Activated CD8-positive, alpha-beta memory T cell treated with anti-CD3 and anti-CD28 coated beads for 1 hour (primary cell): Measurements from ENCODE around the gene PER2.
A peak's percentile ranks its signal among the peaks of the same experiment; 100 is the strongest.
"Not testable (repeated sequence)": the region's sequence is repeated elsewhere in the genome, so short reads cannot be mapped to it uniquely, and the experiment has no call there.

Experiments
- DNase-seq, 2 donors: peaks; one replicate each; pipeline ENCODE4 v3.0.0-alpha.2; 2020; ENCODE audit warnings: low read depth in 1 of 2; ENCODE audit errors: extremely low read depth in 1 of 2

The PER2 gene

DNA sequence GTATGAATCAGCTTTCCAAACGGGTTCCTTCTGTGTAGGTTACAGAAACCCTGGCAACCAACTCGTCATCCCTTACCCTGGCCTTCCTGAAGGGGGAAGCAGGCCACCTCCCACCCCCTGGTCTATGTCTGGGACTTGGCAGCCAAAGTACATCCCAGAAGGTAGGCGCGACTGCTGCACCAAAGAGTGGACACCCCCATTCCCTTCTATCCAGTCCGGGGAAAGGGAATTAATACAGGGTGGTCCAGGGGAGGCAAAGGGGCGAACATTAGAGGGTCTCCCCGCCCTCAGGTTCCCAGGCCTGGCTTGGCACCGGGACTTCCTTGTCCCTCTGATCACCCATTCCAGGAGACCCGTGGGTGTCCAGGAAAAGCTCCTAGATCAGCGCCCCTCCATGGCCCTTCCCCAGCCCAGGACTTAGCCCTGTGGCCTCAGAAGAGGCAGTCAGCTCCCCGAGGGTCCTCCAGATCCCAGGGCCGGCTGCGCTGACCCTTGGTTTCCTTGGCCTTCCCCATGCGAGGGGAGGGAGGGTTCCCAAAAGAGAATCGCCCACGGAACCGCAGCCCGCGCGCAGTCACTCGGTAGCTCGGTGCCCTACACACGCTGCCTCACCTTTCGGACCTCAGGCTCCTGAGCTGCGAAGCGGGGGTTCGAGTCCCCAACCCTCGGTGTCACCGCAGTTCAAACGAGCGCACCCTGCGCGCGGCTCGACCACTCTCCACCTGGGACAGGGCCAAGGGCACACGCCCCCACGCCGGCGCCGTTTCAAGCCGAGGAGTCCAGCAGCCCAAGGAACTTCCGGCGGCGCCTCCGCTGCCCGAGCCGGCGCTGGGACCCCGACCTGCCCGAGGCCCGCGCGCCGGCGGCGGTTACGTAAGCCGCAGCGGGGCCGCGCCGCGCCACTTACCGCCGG lies at the start of gene PER2:
TSS of gene PER2 (minus strand) at position 874 of the 913 bp plus-strand sequence. CDS start 10,674 bp downstream, outside the sequence.
- no peak for DNase-seq

GRCh38 chr2:238337846-238338245 lies 49.4 kb upstream of the PER2 start:
- DNase-seq = no peak

DNA sequence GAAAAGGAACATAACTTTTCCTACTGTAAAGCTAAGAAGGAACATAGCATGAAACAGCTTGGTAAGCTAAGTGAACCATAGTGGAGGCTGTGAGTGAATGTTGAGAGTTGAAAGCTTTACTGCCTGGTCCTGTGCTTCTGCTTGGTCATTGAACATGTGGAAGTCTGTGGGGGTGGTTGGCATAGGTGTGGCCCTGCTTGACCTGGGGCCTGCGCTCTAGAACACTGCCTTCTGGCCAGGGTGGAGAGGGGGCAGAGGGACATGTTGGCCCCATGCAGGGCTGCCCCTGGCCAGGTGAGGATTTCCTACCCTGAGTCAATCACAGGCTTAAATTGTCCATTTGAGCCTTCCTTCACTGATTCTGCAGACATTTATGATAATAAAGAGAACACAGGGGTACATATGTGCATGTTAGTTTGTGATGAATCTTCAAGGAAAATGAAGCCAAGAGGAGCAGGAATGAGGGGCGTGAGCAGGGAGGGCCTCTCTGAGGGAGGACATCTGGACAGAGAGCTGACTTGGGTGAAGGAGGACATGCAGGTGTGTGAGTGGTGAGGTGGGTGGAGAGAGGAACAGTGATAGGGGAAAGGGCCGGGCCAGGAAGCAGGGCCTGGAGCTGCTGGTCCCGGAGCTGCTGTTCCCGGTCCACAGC lies 48.5 kb upstream of the PER2 start:
- DNase-seq = no peak

DNA sequence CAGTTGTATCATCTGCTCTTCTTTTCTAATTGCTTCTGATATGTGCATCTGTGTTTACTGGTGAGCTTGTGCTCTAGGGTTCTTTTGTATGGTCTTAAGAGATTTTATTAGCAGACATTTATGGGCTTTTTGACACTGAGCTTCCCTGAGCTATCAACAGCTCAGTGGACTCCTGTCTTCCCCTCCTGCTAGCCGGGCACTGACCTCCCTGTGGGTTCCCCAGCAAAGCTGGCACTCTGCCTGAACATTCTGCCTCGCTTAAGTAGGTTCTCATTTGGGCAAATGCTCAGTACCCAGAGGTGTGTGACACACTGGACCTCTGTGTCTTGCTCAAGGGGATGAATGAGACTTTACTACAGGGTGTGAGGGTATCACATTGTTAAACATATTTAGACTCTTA lies 47.7 kb upstream of the PER2 start:
- DNase-seq = no peak

DNA sequence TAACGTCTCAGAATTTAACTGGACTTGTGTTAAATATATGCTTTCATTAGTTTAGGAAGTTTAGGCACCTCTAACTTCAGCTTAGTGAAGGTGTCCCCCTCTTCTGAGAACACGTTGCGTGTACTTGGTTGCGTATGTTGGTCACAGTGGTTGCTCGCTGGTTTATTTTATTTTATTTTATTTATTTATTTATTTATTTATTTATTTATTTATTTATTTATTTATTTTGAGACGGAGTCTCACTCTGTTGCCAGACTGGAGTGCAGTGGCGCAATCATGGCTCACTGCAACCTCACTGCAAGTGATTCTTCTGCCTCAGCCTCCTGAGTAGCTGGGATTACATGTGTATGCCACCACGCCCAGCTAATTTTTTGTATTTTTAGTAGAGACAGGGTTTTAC lies 47.2 kb upstream of the PER2 start:
- not testable (repeated sequence) for DNase-seq

DNA sequence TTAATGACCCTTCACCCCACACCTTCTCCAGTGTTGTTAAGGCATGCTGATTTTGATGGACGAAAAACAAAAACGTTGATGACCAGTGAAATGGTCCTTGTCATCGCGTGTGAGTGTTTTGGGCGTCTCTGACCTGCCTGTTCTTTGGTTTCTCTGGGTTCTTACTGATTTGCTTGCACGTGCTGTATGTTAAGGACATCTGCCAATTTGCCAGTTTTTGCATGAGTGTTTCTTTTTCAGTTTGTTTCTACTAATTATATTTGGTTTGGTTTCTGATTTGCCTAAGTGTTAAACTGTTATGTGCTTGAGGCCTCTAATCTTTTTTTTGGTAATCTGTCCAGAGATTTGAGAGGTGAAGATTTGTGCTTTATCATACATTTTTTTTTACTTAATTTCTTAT lies 46.5 kb upstream of the PER2 start:
- no peak for DNase-seq

DNA sequence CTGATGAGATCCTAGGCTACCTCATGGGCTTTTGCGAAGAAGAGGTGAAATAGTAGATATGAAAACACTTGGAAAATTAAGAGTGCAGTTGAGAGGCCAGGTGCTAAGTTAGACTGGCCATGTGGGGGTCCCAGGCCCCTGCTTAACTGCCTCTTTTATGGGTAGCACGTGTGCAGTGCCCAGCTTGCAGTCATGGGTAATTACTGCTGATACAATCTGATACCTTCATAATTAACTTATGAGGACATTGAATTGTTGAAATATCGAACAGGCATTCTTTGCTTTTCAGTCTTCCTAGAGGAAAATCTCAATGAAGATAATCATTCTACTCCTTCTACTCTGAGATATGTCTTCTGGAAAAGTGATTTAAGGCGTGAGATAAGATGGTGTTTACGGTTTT lies 43.5 kb upstream of the PER2 start:
- no peak for DNase-seq

DNA sequence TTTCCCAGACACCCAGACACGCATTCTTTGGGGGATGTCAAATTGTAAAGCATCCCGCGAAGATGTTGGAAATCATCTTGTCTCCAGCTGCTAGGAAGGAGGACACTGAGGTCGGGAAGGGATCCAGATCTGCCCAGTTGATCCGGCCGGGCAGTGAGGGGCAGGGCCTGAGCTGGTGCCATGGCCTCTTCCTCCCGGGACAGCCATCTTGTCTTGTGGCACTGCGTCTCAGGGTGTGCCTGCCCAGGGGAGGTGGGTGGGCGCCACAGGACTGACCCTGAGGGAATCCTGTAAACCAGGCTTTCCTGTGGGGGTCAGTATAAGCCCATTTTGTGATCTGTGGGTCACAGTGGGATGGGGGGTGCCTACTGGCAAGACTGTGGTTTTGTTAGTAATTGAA lies 42.0 kb upstream of the PER2 start:
- no peak for DNase-seq

DNA sequence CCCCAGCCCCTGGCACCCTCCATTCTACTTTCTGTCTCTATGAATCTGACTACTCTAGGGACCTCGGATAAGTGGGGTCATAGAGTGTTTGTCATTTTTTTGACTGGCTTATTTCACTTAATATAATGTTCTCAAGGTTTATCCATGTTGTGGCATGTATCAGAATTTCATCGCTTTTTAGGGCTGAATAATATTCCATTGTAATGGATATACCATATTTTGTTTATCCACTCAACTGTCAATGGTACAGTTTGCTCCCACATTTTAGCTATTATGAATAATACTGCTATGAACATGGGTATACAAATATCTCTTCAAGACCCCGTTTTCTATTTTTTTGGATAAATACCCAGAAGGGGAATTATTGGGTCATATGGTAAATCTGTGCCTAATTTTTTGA lies 39.3 kb upstream of the PER2 start:
- no peak for DNase-seq

GRCh38 chr2:238326801-238327365 lies 38.5 kb upstream of the PER2 start:
- DNase-seq = no peak

DNA sequence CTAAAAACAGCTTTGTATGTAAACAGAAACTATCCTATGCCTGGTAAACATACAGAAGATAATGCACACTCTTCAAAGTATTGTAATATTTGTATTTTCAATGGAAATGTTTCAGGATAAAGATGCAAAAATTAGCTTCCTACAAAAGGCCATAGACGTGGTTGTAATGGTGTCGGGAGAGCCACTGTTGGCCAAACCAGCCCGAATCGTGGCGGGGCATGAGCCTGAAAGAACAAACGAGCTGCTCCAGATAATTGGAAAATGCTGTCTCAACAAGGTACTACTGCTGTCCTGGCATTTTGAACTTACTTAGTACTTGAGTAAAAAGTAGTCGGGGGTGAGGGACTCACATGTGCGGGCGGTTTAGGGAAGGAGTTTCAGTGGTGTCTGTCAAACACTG lies 37.3 kb upstream of the PER2 start:
- DNase-seq = no peak

DNA sequence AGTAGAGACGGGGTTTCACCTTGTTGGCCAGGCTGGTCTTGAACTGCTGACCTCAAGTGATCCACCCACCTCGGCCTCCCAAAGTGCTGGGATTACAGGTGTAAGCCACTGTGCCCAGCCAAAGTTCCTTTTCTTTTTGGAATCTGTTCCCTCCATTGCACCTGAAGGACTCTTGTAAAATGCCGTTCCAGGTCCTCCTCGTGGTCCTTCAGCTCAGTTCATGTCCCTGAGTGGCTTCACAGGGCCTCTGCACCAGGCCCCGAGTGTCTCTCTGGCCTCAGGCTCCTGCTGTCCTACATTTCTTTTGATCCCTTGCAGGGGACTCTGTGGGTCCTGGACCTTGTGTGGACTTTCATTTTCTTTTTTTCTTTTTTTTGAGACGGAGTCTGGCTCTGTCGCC lies 35.8 kb upstream of the PER2 start:
- DNase-seq = not testable (repeated sequence)

DNA sequence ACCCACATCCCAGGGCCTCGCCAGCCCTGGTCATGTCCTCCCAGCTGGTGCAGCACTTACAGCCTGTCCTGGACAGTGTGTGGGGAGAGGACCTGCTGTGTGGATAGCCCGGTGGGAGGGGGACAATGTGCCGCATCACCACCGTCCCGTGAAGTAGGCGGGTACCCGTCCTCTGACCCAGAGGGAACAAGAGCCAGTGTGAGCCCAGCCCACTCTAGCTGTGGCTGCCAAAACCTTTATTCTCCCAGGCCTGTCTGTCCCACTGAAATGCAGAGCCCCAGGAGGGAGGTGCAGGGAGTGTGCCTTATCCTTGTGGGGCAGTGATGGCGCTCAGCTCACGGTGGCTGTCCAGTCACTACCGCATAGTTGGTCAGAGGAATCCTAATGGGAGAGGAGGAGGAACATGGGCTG lies 33.6 kb upstream of the PER2 start:
- DNase-seq = no peak

DNA sequence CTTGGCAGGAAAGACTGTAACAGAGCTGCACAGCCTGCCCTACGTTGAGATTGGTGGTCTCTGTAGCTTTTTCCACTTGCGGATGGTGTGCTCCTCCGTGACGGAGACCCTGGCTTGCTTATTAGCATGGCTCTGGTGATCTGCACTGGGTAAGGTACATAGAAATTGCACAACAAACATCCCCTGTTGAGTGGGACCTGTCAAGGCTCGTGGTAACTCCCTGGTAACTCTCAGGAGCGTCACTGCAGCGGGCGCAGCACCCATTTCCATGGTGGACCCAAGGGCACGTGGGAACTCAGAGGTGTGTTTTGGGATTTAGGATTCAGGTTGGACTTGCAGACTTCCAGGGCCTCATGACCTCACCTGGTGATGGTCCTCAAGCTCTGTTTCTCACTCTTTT lies 33.1 kb upstream of the PER2 start:
- no peak for DNase-seq

GRCh38 chr2:238320648-238321281 lies 32.4 kb upstream of the PER2 start:
- peak in 1 of 2 donors; percentile 1 for DNase-seq

DNA sequence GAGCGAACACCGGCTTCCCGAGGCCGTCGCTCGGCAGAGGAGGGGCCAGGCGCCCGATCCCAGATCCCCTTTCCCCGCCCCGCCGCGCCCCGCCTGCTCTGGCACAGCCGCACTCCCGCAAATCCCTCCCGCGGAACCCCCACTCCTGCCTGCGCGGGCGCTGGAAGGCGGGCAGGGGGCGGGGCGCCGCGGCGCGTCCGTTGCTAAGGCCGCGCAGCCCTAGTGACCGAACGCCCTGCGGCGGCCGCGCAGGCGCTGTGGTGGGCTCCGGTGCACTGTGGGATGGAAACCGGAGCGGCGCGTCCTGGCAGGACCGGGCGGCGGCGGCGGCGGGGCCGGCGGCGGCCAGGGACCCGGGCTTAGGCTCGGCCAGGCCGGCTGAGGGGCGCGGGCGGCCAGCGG lies 31.8 kb upstream of the PER2 start, which contains the start of gene TRAF3IP1:
TSS of gene TRAF3IP1 (plus strand) at position 273 of the 402 bp plus-strand sequence. CDS start 145 bp downstream, outside the sequence.
- peak; percentile 45 to 81 for DNase-seq

GRCh38 chr2:238315031-238315595 lies 26.7 kb upstream of the PER2 start:
- no peak for DNase-seq

DNA sequence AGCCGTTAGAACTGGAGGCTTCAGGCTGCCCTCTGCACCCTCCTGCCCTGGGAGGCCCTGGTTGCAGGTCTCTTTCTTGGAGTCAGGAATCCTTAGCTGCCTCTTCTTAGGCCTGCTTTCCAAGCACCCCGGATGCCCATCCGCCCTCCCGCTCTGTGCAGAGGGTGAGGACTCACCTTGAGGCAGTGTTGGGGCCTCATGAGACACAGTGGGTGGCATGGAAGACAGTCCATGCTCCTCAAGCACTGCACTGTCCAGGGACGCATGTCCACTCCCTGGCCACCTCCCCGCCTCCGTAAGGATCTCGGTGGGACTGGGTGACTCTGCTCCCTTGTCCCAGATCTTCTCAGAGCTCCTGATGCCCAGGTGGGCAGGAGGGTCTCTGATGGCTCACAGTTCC lies 26.2 kb upstream of the PER2 start:
- DNase-seq = no peak

DNA sequence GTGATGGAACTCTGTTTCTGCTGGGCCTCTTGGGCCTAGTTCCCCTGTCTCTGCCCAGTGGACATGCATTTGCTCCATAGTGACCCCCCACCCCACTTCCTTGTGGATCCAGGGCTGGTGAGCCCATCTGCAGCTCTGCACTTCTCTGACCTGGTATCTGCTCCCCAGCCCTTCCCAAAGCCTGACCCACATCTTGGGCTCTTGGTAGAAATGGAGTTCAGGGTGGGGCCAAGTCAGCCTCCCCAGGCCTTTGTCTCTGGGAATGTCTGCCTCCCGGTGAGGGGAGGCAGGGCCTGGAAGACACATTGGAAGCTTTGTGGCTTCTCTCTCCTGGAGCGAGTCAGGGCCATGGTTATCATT lies 25.6 kb upstream of the PER2 start:
- DNase-seq = no peak

DNA sequence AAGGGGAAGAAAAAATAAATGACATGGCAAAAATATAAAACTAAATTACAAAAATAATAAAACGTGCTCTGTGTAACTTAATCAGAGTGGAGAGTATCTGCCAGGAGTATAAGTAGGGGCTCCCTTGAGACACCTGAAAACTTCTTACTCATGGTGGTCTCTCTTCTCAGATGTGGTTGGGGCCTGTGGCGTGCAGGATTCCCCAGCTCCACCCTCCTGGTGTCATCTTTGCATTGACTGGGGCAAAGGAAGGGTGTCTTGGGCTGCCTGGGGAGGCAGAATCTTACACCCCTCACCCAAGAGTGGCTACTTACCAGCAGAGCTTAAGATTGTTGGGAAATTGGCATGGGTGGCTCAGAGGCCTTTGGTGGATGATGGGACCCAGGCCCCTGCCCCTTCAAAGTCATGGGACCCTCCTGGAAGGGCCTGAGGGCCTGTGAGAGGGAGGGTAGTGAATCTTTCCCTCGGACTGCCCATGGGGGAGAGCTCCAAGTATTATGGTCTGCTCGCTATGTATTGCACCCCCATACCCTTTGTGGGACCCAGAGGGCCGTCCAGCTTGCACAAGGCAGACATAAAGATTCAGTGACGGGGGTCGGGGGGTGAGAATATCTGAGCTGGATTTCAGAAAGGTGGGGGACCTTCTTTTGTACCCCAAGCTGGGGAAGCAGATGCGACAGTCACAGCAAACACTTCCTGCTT lies 25.0 kb upstream of the PER2 start:
- DNase-seq = no peak
